Measurements from ENCODE around the gene ESCO1. TPM values are rescaled to one million over a fixed set of nuclear protein-coding genes. Genes with fewer than 3 reads are reported as not detected.

The ESCO1 gene
- total RNA-seq, 4 donors from 2014 or later, result 8.7 to 17.1 (median 14.6) TPM

DNA sequence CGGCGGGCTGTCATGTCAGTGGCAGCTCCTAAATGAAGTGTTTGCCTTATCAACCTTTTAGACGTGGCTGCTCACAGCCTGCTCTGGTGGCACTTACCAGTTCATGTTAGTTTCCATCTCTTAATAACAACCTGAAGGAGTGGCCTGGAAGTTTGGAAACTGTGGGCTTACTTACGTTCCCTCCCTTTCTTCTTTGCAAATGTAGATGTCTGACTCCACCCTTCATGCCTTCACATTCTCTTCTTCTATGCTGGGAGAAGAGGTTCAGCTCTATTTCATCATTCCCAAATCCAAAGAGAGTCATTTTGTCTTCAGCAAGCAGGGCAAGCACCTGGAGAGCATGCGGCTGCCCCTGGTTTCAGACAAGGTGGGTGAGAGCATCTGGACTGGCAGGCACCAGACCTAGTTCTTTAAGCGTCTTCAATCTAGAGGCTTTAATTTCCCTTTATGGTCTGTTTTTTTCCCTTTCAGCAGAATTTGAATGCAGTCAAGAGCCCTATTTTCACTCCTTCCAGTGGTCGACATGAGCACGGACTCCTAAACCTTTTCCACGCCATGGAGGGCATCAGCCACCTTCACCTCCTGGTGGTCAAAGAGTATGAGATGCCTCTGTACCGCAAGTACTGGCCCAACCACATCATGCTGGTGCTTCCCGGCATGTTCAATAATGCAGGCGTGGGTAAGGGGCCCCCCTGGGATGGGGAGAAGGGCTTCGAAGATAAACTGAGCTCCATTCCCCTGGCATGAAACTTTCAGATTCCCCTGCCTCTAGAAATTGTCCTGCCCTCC is 92.4 kb downstream of the ESCO1 start:
- no peak for DNase-seq
- Histone ChIP-seq H3K27me3 (no peaks in the 10 kb centered on the region), H3K4me3 (no peak overlapping the region), H3K4me1 (no peaks in the 10 kb centered on the region), H3K36me3 (peaks cover 0 to under 1% (median 0%) of the 10 kb centered on the region in 3 donors), H3K27ac (no peak overlapping the region), H3K9me3 (no peaks in the 10 kb centered on the region)
- WGBS, 2 donors, result 84 to 88% methylated on average over 9 to 13 of the region's 13 CpGs
- intact Hi-C loops (cut with DNase I), result no loop called here
- TF ChIP-seq POLR2A (IDR thresholded peaks at IDR 0.05) (no peak), CTCF (IDR thresholded peaks at IDR 0.05) (no peak)

GRCh38 chr18:21502661-21503060 is 97.8 kb downstream of the ESCO1 start:
- Histone ChIP-seq H3K27me3 (no peaks in the 10 kb centered on the region), H3K9me3 (no peaks in the 10 kb centered on the region), H3K36me3 (no peaks in the 10 kb centered on the region), H3K4me3 (no peak overlapping the region), H3K27ac (no peak overlapping the region), H3K4me1 (no peaks in the 10 kb centered on the region)
- intact Hi-C loops (cut with DNase I), result no loop called here
- TF ChIP-seq CTCF (IDR thresholded peaks at IDR 0.05), result no peak
- TF ChIP-seq POLR2A (IDR thresholded peaks at IDR 0.05), result no peak
- WGBS, 2 donors, result 87 to 100% methylated on average over 1 to 7 of the region's 7 CpGs
- no peak for DNase-seq

DNA sequence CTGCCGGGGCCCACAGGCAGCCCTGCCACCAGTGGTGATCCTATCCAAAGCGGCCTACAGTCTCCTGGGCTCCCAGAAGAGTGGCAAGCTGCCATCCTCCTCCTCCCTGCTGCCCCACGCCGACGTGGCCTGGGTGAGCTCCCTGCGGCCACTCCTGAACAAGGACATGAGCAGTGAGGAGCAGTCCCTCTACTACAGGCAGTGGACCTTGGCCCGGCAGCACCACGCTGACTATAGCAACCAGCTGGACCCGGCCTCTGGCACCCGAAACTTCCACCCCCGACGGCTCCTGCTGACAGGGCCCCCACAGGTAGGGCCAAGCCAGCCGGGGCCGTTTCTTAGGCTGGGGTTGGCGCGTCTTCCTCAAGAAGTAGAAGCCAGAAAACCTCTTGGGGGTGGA is 100.5 kb downstream of the ESCO1 start:
- H3K36me3 ChIP-seq, result no peaks in the 10 kb centered on the region
- H3K27ac ChIP-seq, result no peak overlapping the region
- H3K9me3 ChIP-seq, result no peaks in the 10 kb centered on the region
- H3K4me1 ChIP-seq, result no peaks in the 10 kb centered on the region
- 89 to 92% methylated on average over 4 to 11 of the region's 16 CpGs for WGBS, 2 donors
- no peak for TF ChIP-seq CTCF (IDR thresholded peaks at IDR 0.05)
- no peak for DNase-seq
- intact Hi-C loops (cut with DNase I), result no loop called here
- no peaks in the 10 kb centered on the region for H3K27me3 ChIP-seq
- H3K4me3 ChIP-seq, result no peak overlapping the region

DNA sequence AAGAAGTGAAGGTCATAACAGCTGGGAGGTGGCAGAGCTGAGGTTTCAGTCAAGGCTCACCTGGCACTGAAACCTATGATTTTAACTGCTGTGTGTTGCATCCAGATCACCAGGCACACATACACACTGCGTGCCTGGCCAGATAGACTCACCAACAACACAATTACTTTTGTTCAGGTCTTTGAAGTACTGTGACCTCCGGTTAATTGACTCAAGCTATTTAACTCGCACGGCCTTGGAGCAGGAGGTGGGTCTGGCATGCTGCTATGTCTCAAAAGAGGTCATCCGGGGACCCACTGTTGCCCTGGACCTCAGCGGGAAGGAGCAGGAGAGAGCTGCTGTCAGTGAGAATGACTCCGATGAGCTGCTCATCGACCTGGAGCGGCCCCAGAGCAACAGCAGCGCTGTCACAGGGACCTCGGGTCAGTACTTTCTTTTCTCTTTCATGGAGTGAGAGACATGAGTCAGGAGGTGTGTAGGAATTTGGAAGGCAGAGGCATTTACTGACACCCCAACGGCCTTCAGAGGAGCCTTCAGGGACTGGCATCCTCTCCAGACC is 104.1 kb downstream of the ESCO1 start:
- H3K27me3 ChIP-seq, result no peaks in the 10 kb centered on the region
- H3K36me3 ChIP-seq, result no peaks in the 10 kb centered on the region
- intact Hi-C loops (cut with DNase I), result no loop called here
- H3K27ac ChIP-seq, result no peak overlapping the region
- DNase-seq, result no peak
- WGBS, 2 donors, result 81 to 84% methylated on average over 3 to 11 of the region's 12 CpGs
- H3K4me1 ChIP-seq, result no peaks in the 10 kb centered on the region
- no peaks in the 10 kb centered on the region for H3K9me3 ChIP-seq
- H3K4me3 ChIP-seq, result no peak overlapping the region
- TF ChIP-seq POLR2A (IDR thresholded peaks at IDR 0.05), result no peak
- no peak for TF ChIP-seq CTCF (IDR thresholded peaks at IDR 0.05)

GRCh38 chr18:21490748-21491147 is 109.8 kb downstream of the ESCO1 start:
- WGBS, 2 donors, result 54 to 66% methylated on average over 4 of the region's 4 CpGs
- no peaks in the 10 kb centered on the region for H3K4me1 ChIP-seq
- no peaks in the 10 kb centered on the region for H3K9me3 ChIP-seq
- TF ChIP-seq POLR2A (IDR thresholded peaks at IDR 0.05) (no peak), CTCF (IDR thresholded peaks at IDR 0.05) (no peak)
- H3K4me3 ChIP-seq, result no peak overlapping the region
- no peak overlapping the region for H3K27ac ChIP-seq
- no peak for DNase-seq
- no peaks in the 10 kb centered on the region for H3K27me3 ChIP-seq
- no peaks in the 10 kb centered on the region for H3K36me3 ChIP-seq
- intact Hi-C loops (cut with DNase I), result no loop called here
